AG04450 (cell line): ENCODE results near the gene C20orf144. TPM values are rescaled to one million over a fixed set of nuclear protein-coding genes. Genes with fewer than 3 reads are reported as not detected.

Experiments used
- CTCF ChIA-PET: fragments of 300-600, 350-600 bp; formaldehyde crosslinking; extraction: SDS; loops from one replicate; lab custom pipeline; 2022; ENCODE audit warnings: antibody characterized with exemption, inconsistent platforms; lab: Charles Lee
- POLR2A ChIA-PET: fragments of 350-600 bp; formaldehyde crosslinking; extraction: SDS; loops from one replicate; lab custom pipeline; 2021; ENCODE audit warnings: antibody characterized with exemption, inconsistent platforms; lab: Yijun Ruan, JAX
- DNase-seq: peaks from one replicate; pipeline ENCODE4 v3.0.0-alpha.2; 2011; ENCODE audit warnings: low read depth, low spot score
- H3K27ac ChIP-seq: one replicate; pipeline ENCODE4 v1.5.1; 2012; ENCODE audit warnings: low read depth, low read length, control low read depth
- H3K27me3 ChIP-seq: one replicate; pipeline ENCODE4 v1.6.0; 2012; ENCODE audit warnings: low read length; ENCODE audit not compliant: control insufficient read depth, insufficient read depth
- H3K4me3 ChIP-seq: 2 replicates; pipeline ENCODE4 v1.5.1; 2011; ENCODE audit warnings: mild to moderate bottlenecking, low read depth, low read length, control low read depth
- H3K9me3 ChIP-seq: 2 replicates; pipeline ENCODE4 v1.5.1; 2012; ENCODE audit warnings: low read length; ENCODE audit not compliant: control insufficient read depth, insufficient read depth
- polyA plus RNA-seq: library from polyadenylated mRNA; depleted of rRNA; stranded (reverse); fragments of >200 nt; gene quantifications from 2 replicates; pipeline ENCODE4 v1.2.3, GENCODE V29; 2011
- TF ChIP-seq, protein P1 (sequence below): IDR thresholded peaks from 2 replicates; pipeline ENCODE4 v1.5.1; 2011; ENCODE audit warnings: low read depth, low read length, control low read depth, inconsistent platforms

Gene C20orf144
- polyA plus RNA-seq, 1 experiment: 0.14 TPM

GRCh38 chr20:33653218-33653899, 8.8 kb upstream of the C20orf144 start:
- CTCF ChIA-PET: interaction anchor here (0.6 to 2.8 kb wide), 15 partner anchors 10 to 277 kb away, joined by 3 to 13 read pairs (median 4); partner anchors contain the start of genes ACTL10 and C20orf144
- POLR2A ChIA-PET: interaction anchor here (1.0 to 1.7 kb wide), 3 partner anchors 10 to 15 kb away, joined by 4 to 10 read pairs (median 5); partner anchors contain the start of gene ACTL10
- Histone ChIP-seq H3K4me3 (no peak overlapping the region), H3K9me3 (no peaks in the 10 kb centered on the region), H3K27ac (peak overlapping the region; percentile 25), H3K27me3 (no peaks in the 10 kb centered on the region)
- DNase-seq: no peak
- TF ChIP-seq, protein P1, sequence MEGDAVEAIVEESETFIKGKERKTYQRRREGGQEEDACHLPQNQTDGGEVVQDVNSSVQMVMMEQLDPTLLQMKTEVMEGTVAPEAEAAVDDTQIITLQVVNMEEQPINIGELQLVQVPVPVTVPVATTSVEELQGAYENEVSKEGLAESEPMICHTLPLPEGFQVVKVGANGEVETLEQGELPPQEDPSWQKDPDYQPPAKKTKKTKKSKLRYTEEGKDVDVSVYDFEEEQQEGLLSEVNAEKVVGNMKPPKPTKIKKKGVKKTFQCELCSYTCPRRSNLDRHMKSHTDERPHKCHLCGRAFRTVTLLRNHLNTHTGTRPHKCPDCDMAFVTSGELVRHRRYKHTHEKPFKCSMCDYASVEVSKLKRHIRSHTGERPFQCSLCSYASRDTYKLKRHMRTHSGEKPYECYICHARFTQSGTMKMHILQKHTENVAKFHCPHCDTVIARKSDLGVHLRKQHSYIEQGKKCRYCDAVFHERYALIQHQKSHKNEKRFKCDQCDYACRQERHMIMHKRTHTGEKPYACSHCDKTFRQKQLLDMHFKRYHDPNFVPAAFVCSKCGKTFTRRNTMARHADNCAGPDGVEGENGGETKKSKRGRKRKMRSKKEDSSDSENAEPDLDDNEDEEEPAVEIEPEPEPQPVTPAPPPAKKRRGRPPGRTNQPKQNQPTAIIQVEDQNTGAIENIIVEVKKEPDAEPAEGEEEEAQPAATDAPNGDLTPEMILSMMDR: peak; percentile 97

- no peaks in the 10 kb centered on the region for H3K27me3 ChIP-seq
- ChIA-PET CTCF (interaction anchor here (0.6 to 2.8 kb wide), 13 partner anchors 9 to 278 kb away, joined by 3 to 13 read pairs (median 4); partner anchors contain the start of genes ACTL10 and C20orf144), POLR2A (interaction anchor here (1.0 to 1.7 kb wide), 3 partner anchors 10 to 14 kb away, joined by 4 to 10 read pairs (median 5); partner anchors contain the start of gene ACTL10)
- DNase-seq: no peak
- no peak overlapping the region for H3K4me3 ChIP-seq
- no peak overlapping the region for H3K27ac ChIP-seq
- TF ChIP-seq, protein P1: no peak
- H3K9me3 ChIP-seq: no peaks in the 10 kb centered on the region
These were observed 8.1 kb upstream of the C20orf144 start for GRCh38 chr20:33653900-33654596.

- DNase-seq: no peak
- Histone ChIP-seq H3K4me3 (no peak overlapping the region), H3K27me3 (no peaks in the 10 kb centered on the region), H3K9me3 (no peaks in the 10 kb centered on the region; the same call in 1 of the 2 replicates), H3K27ac (no peak overlapping the region)
- TF ChIP-seq, protein P1: no peak
- ChIA-PET POLR2A (interaction anchor here (1.7 kb wide), 1 partner anchor 9 kb away, joined by 10 read pairs; no protein-coding TSS in a partner anchor), CTCF (interaction anchor here (1.8 to 2.8 kb wide), 3 partner anchors 9 to 197 kb away, joined by 5 to 13 read pairs (median 11); partner anchors contain the start of gene C20orf144)
These were observed 7.4 kb upstream of the C20orf144 start for GRCh38 chr20:33654680-33655161.

GRCh38 chr20:33655164-33655563, 7.0 kb upstream of the C20orf144 start:
- TF ChIP-seq, protein P1: no peak
- Histone ChIP-seq H3K9me3 (no peaks in the 10 kb centered on the region; the same call in 1 of the 2 replicates), H3K4me3 (no peak overlapping the region), H3K27ac (no peak overlapping the region), H3K27me3 (no peaks in the 10 kb centered on the region)
- ChIA-PET CTCF (interaction anchor here (2.6 to 2.8 kb wide), 2 partner anchors 8 to 198 kb away, joined by 11 to 13 read pairs; partner anchors contain the start of gene C20orf144), POLR2A (no interaction called here)
- DNase-seq: no peak
